Stimulated activated naive CD8-positive, alpha-beta T cell treated with anti-CD3 and anti-CD28 coated beads, Interleukin-15, Interleukin-2, amounts not matched to agents 100 U/mL and 50 U/mL, for 24 hours (primary cell): ENCODE measurements around the gene MYO1A.

Source experiments
- ATAC-seq: fragments of 150-1000 bp; cut with Tn5 transposase; one replicate; pipeline ENCODE4 v1.10.0; 2021
- DNase-seq: peaks from one replicate; pipeline ENCODE4 v3.0.0; 2021

MYO1A gene

GRCh38 chr12:57012600-57013465 lies 37.1 kb downstream of the MYO1A start:
- DNase-seq = no peak
- no peak for ATAC-seq

- no peak for DNase-seq
- ATAC-seq = peak; percentile 77
These were observed 38.2 kb downstream of the MYO1A start for GRCh38 chr12:57011438-57012424.

DNA sequence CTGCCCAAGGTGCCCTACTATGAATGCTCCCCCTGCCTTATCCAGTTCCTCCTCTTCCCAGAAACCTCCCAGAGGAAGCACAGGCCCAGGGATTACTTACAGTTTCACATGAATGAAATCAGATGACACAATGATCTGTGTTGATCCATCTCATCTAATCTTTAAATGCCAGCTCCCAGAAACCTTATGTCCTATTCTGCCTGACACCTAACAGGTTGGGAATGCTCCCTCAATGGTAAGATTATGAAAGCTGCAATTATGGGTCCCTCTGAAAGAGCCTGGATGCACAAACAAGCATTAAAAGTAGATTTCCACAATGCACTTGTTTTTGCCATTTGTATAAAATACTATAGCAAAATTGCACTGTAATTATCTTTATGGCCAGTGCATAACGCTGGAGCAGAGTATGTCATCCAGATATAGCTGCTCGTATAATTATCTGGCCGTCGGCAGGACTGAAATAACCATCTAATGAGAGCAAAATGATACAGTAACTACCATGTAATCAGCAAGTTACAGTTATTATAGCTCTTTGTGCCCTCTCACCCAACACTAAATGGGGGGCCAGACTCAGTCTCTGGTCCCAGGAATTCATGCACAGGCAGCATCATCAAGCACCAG lies 39.2 kb downstream of the MYO1A start:
- no peak for DNase-seq
- ATAC-seq = no peak

GRCh38 chr12:57009949-57010626 lies 39.8 kb downstream of the MYO1A start:
- DNase-seq = no peak
- no peak for ATAC-seq

GRCh38 chr12:57008178-57008577 lies 41.8 kb downstream of the MYO1A start:
- DNase-seq (no peak), ATAC-seq (no peak)

DNA sequence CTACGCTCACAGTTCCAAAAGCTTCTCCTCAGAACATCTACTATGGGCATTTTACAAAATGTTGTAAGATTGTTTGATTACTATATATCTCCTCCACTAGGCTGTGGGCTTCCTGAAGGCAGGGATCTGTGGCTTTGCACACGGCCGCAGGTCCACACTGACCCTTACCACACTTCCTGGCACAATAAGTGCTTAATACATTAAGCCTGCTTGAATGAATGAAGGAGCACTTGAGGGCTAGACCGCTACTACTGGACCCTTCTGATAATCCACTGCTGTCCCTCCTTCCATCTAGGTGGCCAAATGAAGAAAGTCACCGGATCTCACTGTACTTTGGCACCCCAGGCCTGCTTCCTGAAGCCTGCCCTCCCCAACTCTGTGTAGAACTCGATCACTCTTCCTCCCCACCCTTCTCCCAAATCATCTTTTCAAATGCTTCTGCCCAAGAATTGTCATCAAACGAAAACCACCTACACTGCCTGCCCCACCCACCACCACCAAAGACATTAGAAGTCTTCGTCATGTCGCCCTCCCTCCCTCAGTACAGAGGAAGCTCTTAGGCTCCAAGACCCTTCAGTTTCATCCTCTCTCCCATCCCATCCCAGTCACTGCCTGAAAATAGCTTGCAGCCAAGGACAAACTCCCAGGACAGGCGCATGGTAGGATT lies 43.0 kb downstream of the MYO1A start:
- DNase-seq = peak; percentile 34
- no peak for ATAC-seq

GRCh38 chr12:57005980-57006808 lies 43.7 kb downstream of the MYO1A start, which contains the start of gene ZBTB39:
ZBTB39 (minus strand) TSS chr12:57006546; CDS start chr12:57004917, 1,629 bp downstream.
- peak; percentile 73 for ATAC-seq

GRCh38 chr12:57004651-57005050 lies 45.3 kb downstream of the MYO1A start:
- DNase-seq = no peak

More at GRCh38 chr12:57005980-57006808, 43.7 kb downstream of the MYO1A start, which contains the start of gene ZBTB39:
- peak; percentile 83 for DNase-seq

GRCh38 chr12:57003395-57003794 lies 46.5 kb downstream of the MYO1A start:
- no peak for ATAC-seq
- DNase-seq = no peak

More at GRCh38 chr12:57004651-57005050, 45.3 kb downstream of the MYO1A start:
- ATAC-seq = no peak

DNA sequence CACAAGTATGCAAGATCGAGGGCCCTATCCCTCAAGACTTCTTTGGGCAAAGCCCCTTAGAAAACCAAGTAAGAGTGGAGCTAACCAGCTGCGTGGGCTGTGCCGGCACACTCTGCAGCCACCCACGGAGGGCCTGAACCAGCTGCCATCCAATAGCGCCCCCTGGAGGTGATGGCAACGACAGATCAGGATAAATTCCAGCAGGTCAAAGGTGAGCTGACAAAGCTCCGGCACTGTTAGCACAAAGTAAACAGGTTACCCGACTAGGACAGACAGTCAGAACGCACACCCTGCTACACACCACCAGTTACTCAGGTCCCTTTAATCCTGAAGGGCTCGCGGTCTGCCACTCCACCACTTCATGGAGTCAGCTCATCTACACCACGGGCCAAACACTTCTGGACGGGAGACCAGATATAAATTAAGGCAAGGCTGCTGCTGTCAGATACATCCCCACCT lies 48.5 kb downstream of the MYO1A start:
- DNase-seq = peak; percentile 83
- ATAC-seq = no peak

GRCh38 chr12:57000393-57000792 lies 49.5 kb downstream of the MYO1A start:
- DNase-seq = no peak
- ATAC-seq = no peak

GRCh38 chr12:56999456-56999855 lies 50.5 kb downstream of the MYO1A start:
- ATAC-seq = no peak
- DNase-seq = no peak

- ATAC-seq = peak; percentile 80
These were observed 50.9 kb downstream of the MYO1A start for GRCh38 chr12:56998981-56999380.

GRCh38 chr12:56998316-56998715 lies 51.6 kb downstream of the MYO1A start:
- DNase-seq (no peak), ATAC-seq (no peak)

More at GRCh38 chr12:56998981-56999380, 50.9 kb downstream of the MYO1A start:
- peak; percentile 61 for DNase-seq

DNA sequence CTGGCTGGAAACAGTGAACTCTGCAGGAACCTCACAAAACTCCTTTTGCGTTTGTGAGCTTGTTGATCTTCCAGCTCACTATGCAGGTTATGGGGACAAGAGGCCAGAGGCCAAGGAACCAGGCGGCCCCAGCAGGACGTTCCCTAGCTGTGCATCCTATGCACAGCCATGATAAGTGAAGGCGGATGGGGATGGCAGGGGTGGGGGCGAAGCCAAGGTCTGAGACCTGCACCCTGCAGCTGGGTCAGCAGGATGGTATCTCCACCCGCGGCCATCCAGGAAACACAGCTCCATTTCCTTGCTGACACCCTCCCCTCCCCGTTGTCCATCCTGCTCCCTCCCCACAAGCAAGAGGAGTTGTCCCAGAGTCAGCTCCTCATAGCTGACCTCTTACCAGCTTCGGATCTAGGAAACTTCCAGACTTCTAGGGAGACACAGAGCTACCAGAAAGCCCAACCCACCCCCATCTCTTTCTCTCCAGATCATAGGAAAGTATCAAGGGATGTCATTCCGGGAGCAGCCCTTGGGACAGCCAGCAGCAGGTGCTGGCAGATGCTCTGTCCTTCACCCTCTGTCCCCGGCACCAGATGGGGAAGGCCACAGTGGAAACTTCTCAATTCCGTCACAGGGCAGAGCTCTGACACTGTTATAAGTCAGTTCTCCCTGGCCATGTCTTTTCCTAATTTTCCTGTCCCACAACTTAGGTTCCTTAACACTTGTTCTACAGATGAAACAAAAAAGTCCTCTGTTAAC lies 53.0 kb downstream of the MYO1A start:
- ATAC-seq (no peak), DNase-seq (no peak)

DNA sequence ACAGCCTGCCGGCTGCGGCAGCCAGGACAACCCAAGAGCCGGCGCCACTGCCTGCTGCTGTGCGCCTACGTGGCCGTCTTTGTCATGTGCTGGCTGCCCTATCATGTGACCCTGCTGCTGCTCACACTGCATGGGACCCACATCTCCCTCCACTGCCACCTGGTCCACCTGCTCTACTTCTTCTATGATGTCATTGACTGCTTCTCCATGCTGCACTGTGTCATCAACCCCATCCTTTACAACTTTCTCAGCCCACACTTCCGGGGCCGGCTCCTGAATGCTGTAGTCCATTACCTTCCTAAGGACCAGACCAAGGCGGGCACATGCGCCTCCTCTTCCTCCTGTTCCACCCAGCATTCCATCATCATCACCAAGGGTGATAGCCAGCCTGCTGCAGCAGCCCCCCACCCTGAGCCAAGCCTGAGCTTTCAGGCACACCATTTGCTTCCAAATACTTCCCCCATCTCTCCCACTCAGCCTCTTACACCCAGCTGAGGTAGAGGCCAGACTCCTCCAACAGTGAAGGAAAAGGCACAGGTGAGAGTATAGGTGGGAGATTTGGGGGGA lies 53.9 kb downstream of the MYO1A start:
- ATAC-seq = no peak

DNA sequence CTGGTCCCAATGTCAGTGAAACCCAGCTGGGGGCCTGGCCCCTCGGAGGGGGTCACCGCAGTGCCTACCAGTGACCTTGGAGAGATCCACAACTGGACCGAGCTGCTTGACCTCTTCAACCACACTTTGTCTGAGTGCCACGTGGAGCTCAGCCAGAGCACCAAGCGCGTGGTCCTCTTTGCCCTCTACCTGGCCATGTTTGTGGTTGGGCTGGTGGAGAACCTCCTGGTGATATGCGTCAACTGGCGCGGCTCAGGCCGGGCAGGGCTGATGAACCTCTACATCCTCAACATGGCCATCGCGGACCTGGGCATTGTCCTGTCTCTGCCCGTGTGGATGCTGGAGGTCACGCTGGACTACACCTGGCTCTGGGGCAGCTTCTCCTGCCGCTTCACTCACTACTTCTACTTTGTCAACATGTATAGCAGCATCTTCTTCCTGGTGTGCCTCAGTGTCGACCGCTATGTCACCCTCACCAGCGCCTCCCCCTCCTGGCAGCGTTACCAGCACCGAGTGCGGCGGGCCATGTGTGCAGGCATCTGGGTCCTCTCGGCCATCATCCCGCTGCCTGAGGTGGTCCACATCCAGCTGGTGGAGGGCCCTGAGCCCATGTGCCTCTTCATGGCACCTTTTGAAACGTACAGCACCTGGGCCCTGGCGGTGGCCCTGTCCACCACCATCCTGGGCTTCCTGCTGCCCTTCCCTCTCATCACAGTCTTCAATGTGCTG lies 54.6 kb downstream of the MYO1A start:
- ATAC-seq (no peak), DNase-seq (no peak)

More for the DNA sequence above, 53.9 kb downstream of the MYO1A start:
- no peak for DNase-seq

GRCh38 chr12:56994231-56994746 lies 55.6 kb downstream of the MYO1A start:
- ATAC-seq = no peak

More at GRCh38 chr12:56994231-56994746, 55.6 kb downstream of the MYO1A start:
- DNase-seq = no peak
